ENCODE results near the gene ZSWIM2.
"Not testable (repeated sequence)": the region's sequence is repeated elsewhere in the genome, so short reads cannot be mapped to it uniquely, and the experiment has no call there.

Gene ZSWIM2

DNA sequence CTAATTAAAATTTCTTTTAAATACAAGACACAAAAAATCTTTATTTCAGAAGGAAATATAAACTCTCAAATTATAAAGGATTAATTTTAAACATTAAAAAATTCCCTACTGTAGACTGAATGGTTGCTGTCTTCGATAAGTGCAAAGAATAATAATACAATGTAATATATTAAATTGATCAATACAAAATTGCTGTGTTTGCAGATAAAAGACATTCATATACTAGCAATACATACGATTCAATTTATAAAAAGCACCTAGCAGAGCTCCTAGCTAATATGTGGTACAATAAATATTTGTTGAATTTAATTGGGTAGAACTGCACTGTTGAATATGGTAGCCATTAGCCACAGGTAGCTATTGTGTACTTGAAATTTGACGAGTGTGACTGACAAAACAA lies 6.6 kb downstream of the ZSWIM2 start:
- DNase-seq (ENCODE audit: low read depth): no peak

DNA sequence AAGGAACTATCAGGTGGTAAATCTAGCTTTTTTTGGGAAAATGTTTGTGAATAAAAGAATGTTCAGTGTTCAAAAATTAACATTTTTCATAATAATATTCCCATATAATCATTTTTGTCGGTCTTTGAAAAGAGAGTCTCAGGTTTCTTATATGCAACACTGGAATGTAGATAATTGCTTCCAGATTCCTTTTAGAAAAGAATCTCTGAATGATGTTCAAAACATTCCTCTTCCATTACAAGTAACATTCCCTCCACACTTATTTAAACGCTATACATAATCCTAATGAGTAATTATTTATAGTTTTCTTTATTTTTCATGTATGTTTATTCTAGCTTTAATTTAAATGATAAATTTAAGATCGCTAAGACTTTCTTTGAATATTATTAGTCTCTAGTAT lies 7.0 kb downstream of the ZSWIM2 start:
- DNase-seq (ENCODE audit: low read depth): no peak

DNA sequence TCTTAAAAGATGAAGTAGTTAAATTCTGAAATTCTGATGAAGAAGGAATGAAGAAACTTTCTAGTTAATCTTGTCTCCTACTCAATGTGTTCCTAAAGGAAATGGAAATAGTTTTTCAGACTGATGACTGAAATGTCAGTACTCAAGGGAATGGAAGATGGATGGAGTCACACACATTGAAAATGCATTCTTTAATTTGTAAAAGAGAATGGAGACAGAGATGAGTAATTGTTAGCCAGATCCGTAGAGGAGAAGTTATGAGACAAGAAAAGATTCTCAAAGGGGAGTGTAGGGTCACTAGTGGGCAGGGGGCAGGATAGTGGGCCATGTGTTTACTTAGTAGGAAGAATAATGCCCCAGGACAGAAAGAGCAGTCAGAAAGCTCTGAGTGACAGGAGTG lies 13.3 kb downstream of the ZSWIM2 start:
- DNase-seq (ENCODE audit: low read depth): no peak

DNA sequence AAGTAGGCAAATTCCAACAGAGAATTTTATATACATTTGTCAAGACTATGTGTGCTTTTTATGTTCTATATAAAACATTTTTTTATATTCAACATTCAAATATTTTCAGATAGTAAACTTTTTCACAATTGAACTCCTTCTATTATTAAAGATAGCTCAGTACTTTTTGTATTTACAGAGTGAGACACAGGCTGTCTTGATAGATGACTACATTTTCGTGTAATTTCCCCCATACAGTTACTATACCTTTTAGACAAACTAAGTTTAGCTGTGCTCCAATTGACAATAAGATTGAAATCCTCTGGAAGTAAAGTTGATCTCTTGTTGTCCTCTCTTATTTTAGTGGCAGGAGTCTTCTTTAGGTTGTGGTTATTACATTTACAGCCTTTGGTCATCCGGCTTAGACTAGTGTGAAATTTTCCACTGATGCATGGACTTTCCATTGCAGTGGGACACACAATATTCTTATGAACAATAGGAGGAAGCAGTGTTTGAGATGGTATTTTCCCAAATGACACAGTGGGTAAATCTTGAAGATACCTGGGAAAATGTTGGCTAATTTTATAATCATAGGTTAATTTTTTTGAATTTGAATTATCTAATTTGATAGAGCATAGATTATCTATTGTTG lies 21.0 kb downstream of the ZSWIM2 start:
- DNase-seq (ENCODE audit: low read depth): no peak

DNA sequence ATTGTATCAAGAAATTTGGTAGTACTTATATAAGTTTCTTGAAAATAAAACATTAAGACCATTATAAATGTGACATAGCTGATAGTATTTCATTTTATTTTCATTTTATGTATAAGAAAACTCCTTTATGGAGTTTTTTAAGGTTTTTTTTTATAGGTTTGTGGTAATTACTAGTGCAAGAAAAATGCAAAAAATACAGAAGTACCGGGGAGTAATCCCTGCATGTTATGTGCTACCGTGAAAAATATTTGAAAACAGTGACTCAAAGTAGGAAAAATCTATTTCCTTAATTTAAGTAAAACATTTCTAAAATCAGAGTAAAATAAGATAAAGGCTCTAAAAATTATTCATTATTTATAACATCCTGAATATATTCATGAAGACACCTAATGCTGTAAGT lies 21.6 kb downstream of the ZSWIM2 start:
- DNase-seq (ENCODE audit: low read depth): no peak

DNA sequence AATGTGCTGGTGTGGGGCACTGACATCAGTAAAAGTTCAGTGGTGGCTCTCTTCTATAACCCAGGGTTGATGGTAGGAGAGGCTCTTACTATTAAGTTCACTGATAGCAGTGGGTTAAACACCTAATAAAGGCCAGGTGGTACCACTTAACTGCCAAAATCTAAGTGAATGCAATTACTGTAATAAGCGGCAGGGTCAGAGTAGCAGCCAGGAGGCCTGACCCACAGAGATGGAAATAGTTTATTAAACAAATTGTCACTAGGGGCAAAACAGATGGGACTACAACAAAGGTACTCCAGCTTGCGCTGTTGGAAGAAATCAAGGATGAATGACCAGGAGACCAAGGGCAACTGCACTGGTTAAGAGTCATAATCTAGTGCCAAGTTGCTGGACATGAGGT lies 26.6 kb downstream of the ZSWIM2 start:
- DNase-seq (ENCODE audit: low read depth): no peak

DNA sequence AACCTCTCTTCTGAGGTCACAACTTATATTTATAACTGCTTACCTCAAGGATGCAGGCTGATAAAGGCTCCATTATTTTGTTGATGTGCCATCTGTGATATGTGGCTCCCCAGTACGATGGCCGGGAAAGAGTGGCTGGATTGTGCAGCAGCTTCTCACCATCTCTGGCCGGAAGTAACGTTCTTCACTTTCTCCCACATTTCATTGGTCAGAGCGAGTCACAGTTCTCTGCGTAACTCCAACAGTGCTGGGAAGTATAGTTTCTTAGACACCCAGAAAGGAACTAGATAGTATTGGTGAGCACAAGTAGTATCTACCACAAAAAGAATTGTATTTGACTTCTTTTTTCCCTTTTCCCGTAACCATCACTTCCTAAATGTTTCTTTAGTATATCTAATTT lies 28.7 kb downstream of the ZSWIM2 start:
- no peak for DNase-seq (ENCODE audit: low read depth)

DNA sequence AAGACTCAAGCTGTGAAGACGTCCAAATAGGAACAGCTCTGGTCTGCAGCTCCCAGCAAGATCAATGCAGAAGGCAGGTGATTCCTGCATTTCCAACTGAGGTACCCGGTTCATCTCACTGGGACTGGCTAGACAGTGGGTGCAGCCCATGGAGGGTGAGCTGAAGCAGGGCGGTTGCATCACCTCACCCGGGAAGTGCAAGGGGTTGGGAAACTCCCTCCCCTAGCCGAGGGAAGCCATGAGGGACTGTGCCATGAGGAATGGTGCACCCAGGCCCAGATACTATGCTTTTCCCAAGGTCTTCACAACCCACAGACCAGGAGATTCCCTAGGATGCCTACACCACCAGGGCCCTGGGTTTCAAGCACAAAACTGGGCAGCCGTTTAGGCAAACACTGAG lies 37.2 kb downstream of the ZSWIM2 start:
- DNase-seq (ENCODE audit: low read depth): not testable (repeated sequence)

DNA sequence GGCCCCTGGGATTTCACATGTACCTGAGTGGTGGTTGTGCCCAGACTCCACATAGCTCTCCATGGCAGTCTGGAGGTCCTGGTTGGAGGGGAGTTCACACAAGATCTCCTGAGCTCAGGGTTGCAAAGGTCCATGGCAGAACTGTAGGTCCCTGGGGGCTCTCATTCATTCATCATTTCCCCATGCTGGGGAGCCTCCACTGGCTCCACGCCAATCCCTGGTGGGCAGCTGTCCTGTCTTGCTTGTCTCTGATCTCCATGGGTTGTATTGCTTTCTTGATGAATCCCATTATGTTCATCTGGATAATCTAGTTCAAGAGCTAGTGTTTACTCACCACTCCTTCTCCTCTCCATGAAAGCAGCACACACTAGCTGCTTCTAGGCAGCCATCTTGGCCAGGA lies 42.4 kb downstream of the ZSWIM2 start:
- no peak for DNase-seq (ENCODE audit: low read depth)

DNA sequence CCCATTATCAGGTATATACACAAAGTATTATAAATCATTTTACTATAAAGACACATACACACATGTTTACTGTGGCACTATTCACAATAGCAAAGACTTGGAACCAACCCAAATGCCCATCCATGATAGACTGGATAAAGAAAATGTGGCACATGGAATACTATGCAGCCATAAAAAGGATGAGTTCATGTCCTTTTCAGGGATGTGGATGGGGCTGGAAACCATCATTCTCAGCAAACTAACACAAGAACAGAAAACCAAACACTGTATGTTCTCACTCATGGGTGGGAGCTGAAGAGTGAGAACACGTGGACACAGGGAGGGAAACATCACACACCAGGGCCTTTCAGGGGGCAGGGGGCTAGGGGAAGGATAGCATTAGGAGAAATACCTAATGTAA lies 50.4 kb downstream of the ZSWIM2 start:
- DNase-seq (ENCODE audit: low read depth): not testable (repeated sequence)

DNA sequence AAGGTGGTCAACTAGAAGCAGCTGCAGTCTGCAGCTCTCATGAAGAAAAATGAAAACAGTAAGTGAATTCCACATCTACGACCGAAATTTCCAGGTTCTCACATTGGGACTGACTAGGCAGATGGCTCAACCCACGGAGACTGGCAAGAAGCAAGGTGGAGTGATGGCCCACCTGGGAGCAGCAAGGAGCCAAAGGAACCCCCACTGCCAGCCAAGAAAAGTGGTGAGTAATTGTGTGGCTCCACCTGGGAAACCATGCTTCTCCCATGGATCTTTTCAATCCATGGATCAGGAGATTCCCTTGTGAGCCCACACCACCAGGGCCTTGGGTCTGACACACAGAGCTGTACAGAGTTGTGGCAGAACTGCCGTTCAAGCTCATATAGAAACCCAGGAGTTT lies 64.0 kb downstream of the ZSWIM2 start:
- DNase-seq (ENCODE audit: low read depth): no peak

DNA sequence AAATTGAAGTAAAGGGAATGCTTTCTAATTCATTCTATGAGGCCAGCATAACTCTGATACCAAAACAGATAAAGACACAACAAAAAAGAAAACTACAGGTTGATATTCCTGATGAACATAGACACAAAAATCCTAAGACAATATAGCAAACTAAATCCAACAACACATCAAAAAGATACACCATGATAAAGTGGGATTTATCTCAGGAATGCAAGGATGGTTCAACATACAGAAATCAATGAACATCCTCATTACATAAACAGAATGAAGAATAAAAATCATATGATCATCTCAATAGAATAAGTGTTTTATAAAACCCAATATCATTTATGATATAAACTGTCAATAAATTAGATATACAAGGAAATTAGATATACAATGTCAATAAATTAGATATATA lies 65.7 kb downstream of the ZSWIM2 start:
- no peak for DNase-seq (ENCODE audit: low read depth)

DNA sequence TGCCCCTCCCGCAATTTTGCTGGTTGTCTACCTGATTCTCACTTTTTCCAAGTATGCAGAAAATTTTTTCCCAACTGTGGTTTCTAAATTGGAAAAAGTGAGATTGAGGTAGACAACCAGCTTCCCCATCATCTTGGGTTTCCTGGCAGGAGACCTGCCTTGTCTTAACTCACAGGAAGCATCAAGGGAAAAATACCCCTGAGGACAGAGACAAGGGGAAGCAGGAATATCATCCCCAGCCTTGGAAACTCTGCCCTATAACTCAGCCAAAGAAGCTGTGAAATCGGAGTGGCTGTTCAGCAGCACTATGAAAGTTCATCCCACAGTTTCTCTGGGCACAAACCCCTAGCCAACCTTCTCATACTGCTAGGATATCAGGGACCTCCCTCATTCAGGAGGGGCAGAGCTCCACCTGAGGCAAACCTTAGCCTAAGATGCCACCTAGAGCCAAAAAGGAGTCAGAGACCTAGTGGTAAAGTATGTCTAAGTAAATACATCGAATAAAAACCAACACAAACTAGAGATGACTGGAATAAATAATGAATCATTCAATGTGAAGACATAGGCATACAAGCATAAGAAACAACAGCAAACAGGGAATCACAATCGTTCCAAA lies 68.2 kb downstream of the ZSWIM2 start:
- DNase-seq (ENCODE audit: low read depth): no peak

Measured in stimulated activated CD8-positive, alpha-beta memory T cell treated with anti-CD3 and anti-CD28 coated beads, Interleukin-15, amount 100 ng/mL, for 24 hours (primary cell).